ENCODE measurements around the gene SEPHS2.

Gene SEPHS2

DNA sequence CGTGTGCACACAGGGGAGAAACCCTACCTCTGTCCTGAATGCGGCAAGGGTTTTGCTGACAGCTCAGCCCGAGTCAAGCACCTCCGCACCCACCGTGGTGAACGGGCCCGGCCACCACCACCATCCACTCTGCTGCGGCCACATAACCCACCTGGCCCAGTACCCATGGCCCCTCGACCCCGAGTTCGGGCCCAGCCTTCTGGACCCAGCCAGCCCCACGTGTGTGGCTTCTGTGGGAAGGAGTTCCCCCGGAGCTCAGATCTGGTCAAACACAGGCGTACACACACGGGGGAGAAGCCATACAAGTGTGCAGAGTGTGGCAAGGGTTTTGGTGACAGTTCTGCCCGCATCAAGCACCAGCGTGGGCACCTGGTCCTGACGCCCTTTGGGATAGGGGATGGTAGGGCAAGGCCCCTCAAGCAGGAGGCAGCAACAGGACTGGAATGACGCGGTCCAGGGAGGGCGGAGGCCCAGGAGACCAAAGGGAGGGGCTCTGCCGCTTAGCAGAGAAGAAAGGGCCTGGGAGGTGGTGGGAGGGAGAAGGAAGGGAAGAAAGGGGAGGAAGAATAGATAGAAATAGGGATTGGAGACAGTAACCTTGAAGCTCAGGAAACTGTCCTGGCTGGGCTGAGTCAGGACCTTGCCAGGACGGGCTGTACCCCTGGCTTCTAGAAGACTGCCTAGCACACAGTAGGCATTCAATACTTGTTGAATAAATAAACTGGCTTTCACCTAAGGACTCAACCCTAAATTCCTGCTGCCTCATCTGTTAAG is 46.8 kb downstream of the SEPHS2 start (continued):
- no peak for TF ChIP-seq BCL11B (tag by site-specific recombination; IDR thresholded peaks at IDR 0.05; ENCODE audit: low read depth)
- no peak for TF ChIP-seq ZNF248 (tag by site-specific recombination; IDR thresholded peaks at IDR 0.05)
- TF ChIP-seq ZNF792 (tag by site-specific recombination; IDR thresholded peaks at IDR 0.05): no peak
- no peak for TF ChIP-seq ZBTB11 (tag by site-specific recombination; conservative IDR thresholded peaks at IDR 0.05; ENCODE audit: low read depth)
- TF ChIP-seq ZNF341 (tag by site-specific recombination; IDR thresholded peaks at IDR 0.05; ENCODE audit: low read depth): 0 out of 2 replicates have a peak, but pooled peaks have one; percentile 8

- peaks cover 16% of the 10 kb centered on the region for H3K4me1 ChIP-seq (ENCODE audit: control insufficient read depth, insufficient read depth, low read length)
- ChIA-PET CTCF (interaction anchor here (0.6 to 1.2 kb wide), 6 partner anchors 9 to 218 kb away, joined by 3 to 5 read pairs (median 4); partner anchors contain the start of gene ZNF771), POLR2A (interaction anchor here (0.6 to 3.6 kb wide), 6 partner anchors 10 to 741 kb away, joined by 3 to 20 read pairs (median 6); partner anchors contain the start of genes CD2BP2, TBC1D10B and ZNF771)
- TF ChIP-seq, protein P1, sequence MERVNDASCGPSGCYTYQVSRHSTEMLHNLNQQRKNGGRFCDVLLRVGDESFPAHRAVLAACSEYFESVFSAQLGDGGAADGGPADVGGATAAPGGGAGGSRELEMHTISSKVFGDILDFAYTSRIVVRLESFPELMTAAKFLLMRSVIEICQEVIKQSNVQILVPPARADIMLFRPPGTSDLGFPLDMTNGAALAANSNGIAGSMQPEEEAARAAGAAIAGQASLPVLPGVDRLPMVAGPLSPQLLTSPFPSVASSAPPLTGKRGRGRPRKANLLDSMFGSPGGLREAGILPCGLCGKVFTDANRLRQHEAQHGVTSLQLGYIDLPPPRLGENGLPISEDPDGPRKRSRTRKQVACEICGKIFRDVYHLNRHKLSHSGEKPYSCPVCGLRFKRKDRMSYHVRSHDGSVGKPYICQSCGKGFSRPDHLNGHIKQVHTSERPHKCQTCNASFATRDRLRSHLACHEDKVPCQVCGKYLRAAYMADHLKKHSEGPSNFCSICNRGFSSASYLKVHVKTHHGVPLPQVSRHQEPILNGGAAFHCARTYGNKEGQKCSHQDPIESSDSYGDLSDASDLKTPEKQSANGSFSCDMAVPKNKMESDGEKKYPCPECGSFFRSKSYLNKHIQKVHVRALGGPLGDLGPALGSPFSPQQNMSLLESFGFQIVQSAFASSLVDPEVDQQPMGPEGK (tag by site-specific recombination; IDR thresholded peaks at IDR 0.05): peak; percentile 38; the same call in 1 of the 2 replicates
- no peak for TF ChIP-seq ZNF202 (tag by site-specific recombination; IDR thresholded peaks at IDR 0.05; ENCODE audit: borderline replicate concordance)
- no peak overlapping the region for H3K27ac ChIP-seq (ENCODE audit: extremely low read depth, low read depth, low read length)
- no peaks in the 10 kb centered on the region for H3K9me3 ChIP-seq (ENCODE audit: control insufficient read depth, insufficient read depth, low read depth, low read length)
- H3K4me3 ChIP-seq (ENCODE audit: low read depth, low read length): no peak overlapping the region
- H3K36me3 ChIP-seq (ENCODE audit: control insufficient read depth in 2 of 2, insufficient read depth in 1 of 2, low read length in 2 of 2): peaks cover 0 to 27% of the 10 kb centered on the region in 2 experiments; a peak in 2 of 3 replicates
Observed at GRCh38 chr16:30397776-30398660, 47.7 kb downstream of the SEPHS2 start.

GRCh38 chr16:30397056-30397455 is 48.6 kb downstream of the SEPHS2 start:
- ChIA-PET POLR2A (interaction anchor here (0.6 to 3.2 kb wide), 6 partner anchors 11 to 315 kb away, joined by 3 to 44 read pairs (median 12); partner anchors contain the start of genes SEPTIN1, TBC1D10B and ZNF771), CTCF (interaction anchor here (0.6 to 3.0 kb wide), 4 partner anchors 12 to 218 kb away, joined by 3 to 7 read pairs (median 4); partner anchors contain the start of gene DCTPP1)
- Histone ChIP-seq H3K36me3 (ENCODE audit: control insufficient read depth in 2 of 2, insufficient read depth in 1 of 2, low read length in 2 of 2) (peaks cover 0 to 27% of the 10 kb centered on the region in 2 experiments; a peak in 2 of 3 replicates), H3K4me3 (ENCODE audit: low read depth, low read length) (no peak overlapping the region), H3K9me3 (ENCODE audit: control insufficient read depth, insufficient read depth, low read depth, low read length) (no peaks in the 10 kb centered on the region), H3K27ac (ENCODE audit: extremely low read depth, low read depth, low read length) (no peak overlapping the region), H3K4me1 (ENCODE audit: control insufficient read depth, insufficient read depth, low read length) (peaks cover 16% of the 10 kb centered on the region)
- TF ChIP-seq ZNF621 (tag by site-specific recombination; IDR thresholded peaks at IDR 0.05): no peak
- no peak for TF ChIP-seq ZNF416 (tag by site-specific recombination; IDR thresholded peaks at IDR 0.05)
- TF ChIP-seq, protein P2, sequence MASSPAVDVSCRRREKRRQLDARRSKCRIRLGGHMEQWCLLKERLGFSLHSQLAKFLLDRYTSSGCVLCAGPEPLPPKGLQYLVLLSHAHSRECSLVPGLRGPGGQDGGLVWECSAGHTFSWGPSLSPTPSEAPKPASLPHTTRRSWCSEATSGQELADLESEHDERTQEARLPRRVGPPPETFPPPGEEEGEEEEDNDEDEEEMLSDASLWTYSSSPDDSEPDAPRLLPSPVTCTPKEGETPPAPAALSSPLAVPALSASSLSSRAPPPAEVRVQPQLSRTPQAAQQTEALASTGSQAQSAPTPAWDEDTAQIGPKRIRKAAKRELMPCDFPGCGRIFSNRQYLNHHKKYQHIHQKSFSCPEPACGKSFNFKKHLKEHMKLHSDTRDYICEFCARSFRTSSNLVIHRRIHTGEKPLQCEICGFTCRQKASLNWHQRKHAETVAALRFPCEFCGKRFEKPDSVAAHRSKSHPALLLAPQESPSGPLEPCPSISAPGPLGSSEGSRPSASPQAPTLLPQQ (tag by site-specific recombination; IDR thresholded peaks at IDR 0.05): no peak
- TF ChIP-seq, protein P3, sequence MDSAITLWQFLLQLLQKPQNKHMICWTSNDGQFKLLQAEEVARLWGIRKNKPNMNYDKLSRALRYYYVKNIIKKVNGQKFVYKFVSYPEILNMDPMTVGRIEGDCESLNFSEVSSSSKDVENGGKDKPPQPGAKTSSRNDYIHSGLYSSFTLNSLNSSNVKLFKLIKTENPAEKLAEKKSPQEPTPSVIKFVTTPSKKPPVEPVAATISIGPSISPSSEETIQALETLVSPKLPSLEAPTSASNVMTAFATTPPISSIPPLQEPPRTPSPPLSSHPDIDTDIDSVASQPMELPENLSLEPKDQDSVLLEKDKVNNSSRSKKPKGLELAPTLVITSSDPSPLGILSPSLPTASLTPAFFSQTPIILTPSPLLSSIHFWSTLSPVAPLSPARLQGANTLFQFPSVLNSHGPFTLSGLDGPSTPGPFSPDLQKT (IDR thresholded peaks at IDR 0.05; ENCODE audit: borderline replicate concordance, low read depth, low read length): no peak
- TF ChIP-seq ZBTB17 (tag by site-specific recombination; IDR thresholded peaks at IDR 0.05): no peak
- no peak for TF ChIP-seq PRDM2 (tag by site-specific recombination; IDR thresholded peaks at IDR 0.05; ENCODE audit: borderline replicate concordance)
- no peak for TF ChIP-seq ZNF146 (tag by site-specific recombination; IDR thresholded peaks at IDR 0.05)

Data from HEK293 (cell line).